ENCODE results near the gene C1QB.

C1QB gene, protein sequence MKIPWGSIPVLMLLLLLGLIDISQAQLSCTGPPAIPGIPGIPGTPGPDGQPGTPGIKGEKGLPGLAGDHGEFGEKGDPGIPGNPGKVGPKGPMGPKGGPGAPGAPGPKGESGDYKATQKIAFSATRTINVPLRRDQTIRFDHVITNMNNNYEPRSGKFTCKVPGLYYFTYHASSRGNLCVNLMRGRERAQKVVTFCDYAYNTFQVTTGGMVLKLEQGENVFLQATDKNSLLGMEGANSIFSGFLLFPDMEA

GRCh38 chr1:22652881-22653316, at the start of gene C1QB:
Gene C1QB, plus strand, starts transcription at chr1:22653236. Its CDS starts 6,227 bp downstream, at chr1:22659463.
- no peak for DNase-seq

- DNase-seq, result no peak
These were observed 46.9 kb upstream of the C1QB start for GRCh38 chr1:22606161-22606560.

DNA sequence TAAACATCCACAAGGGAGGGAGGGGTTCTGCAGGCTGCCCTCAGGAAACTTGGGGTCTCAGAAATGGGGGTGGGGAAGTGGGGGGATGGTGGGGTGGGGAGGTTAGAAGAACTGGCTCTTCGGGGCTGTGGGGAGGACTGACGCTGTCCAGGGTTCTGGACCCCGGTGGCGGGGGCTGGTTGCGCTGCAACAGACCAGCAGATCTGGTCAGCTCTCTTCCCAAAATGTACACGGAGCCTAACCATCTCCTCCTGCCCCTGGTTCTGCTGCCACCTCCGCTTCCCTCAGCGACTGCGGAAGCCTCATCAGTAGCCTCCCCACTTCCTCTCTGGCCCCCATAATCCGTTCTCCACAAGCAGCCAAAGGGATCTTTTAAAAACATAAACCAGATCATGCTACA, 45.9 kb upstream of the C1QB start:
- no peak for DNase-seq

- no peak for DNase-seq
These were observed 44.7 kb upstream of the C1QB start for GRCh38 chr1:22608361-22608760.

GRCh38 chr1:22609291-22609690, 43.7 kb upstream of the C1QB start:
- no peak for DNase-seq

DNA sequence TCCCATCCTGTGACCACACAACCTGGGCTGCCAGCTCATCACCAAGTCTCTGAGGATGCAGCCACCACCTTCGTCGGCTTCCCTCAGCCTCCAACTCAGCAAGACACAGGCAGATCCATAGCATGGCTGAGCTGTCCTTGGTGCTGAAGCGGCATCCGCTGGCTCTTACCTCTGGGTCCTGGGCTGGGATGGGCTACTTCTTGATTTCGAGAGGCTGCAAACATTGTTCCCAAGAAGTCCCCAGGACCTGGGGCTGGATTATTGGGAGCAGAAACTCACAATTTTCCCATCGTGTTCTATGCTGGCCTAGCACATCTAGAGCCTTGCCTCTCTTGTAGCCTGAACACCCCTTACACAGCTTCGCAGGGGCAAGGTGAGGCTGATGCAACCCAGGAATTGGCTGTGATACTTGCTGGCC, 41.5 kb upstream of the C1QB start:
- DNase-seq, result no peak

DNA sequence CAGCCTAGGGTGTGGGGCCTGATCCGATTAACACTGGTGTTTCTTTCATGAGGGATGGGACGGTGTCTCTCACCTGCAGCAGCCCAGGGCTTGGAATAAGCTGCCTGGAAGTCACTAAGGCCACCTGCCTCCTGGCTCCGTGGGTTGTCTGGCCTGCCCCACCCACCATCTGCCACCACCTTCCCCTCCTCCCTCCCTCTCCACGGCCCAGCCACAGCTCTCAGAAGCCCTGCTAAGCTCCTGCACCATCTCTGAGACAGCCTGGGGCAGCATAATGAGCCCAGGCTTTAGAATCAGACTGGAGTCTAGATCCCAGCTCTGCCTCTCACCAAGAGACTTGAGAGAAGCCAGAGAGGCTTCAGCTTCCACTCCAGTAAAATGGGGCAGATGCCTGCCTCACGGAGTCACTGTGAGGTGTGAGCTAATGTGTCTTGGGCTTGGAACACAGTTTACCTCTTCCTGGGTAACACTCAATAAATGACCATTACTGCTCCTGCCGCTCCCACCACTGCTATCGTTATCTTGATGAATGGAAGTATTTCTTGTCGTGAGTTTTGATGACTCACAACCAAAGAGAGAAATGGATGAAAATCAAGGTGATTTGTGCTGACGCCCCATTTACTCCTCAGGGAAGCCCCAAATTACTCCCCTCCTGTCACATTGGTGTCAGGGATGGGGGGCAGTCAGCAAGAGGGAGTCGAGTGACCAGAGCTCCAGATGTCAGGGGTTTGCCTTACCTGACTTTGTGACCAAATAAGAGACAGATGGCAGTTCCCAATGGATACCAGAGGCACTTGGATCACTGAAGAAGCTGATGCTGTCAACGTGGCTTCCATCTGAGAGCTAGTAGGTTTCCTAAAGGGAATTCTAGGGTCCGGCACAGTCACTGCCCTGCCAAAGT, 40.1 kb upstream of the C1QB start:
- DNase-seq, result no peak

DNA sequence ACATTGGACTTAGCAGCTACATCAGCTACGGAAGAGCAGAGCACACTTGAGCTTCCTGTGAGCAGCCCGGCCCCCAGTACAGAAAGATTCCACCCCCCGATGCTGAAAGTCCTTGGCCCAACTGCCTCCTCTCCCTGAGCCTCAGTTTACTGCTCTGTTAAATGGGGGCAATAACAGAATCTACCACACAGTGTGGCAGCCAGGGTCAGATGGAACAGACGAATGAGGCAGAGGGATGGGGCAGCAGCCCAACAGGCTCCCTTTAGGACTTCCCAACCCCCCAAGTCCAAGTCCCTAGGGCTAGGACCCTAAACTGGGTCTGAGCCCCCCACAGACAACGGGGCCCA, 39.5 kb upstream of the C1QB start:
- DNase-seq, result no peak

DNA sequence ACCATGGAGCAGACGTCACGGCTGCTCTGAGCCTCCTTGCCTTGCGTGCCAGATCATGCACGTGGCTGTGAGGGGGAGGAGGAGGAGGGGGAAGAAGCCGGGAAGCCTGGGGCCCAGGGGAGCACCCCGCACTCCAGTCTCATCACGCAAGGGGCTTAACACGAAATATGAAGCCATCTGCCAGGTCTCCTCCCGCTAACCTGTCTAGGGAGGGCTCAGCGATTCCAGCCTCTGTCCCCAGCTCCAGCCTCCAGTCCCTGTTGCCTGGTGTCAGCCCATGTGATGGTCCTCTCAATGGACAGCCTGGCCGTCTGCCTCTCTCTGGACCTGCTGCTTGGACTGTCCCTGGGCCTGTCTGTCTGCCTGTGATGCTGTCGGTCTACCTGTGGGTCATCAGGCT, 39.1 kb upstream of the C1QB start:
- no peak for DNase-seq

- no peak for DNase-seq
These were observed 37.1 kb upstream of the C1QB start for GRCh38 chr1:22615886-22616285.

GRCh38 chr1:22616571-22616970, 36.5 kb upstream of the C1QB start:
- DNase-seq, result no peak

DNA sequence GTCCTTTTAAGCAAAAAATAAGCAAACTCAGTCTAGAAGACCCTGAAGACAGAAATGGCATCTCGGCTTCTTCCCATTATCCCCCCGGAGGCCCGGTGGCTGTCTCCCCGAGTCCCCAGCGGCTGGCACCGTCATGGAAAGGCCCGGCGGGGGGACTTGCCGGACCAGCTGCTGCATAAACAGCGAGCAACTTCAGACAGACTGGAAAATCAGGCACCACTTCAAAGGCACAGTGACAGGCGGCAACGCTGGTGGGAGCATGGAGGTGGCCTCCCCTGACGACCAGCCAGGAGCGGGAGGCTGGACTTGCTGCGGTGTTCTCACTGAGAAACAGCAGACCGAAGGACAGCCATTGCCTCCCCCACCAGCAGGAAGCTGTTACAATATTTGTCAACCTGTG, 35.0 kb upstream of the C1QB start:
- DNase-seq, result no peak

GRCh38 chr1:22619252-22619651, 33.8 kb upstream of the C1QB start:
- DNase-seq, result no peak

GRCh38 chr1:22619798-22620197, 33.2 kb upstream of the C1QB start:
- DNase-seq, result no peak

DNA sequence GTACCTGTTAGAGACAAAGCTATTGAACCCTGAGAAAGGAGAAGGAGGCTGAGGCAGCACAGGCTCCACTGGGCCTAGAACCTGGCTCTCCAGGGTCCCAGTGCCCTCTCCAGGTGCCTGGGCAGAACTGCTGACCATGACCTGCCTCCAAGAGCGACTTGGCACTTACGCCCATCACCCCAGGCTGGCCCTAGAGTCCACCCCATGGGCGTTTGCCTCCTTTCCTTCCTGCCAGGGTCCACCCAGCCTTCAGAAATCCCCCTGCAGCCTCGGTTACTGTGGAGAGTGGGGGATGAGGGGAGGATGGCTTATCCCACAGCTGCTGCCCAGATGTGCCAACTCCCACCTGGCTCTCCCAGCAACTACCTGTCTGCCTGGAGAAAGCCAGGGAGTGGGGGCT, 31.3 kb upstream of the C1QB start:
- no peak for DNase-seq

DNA sequence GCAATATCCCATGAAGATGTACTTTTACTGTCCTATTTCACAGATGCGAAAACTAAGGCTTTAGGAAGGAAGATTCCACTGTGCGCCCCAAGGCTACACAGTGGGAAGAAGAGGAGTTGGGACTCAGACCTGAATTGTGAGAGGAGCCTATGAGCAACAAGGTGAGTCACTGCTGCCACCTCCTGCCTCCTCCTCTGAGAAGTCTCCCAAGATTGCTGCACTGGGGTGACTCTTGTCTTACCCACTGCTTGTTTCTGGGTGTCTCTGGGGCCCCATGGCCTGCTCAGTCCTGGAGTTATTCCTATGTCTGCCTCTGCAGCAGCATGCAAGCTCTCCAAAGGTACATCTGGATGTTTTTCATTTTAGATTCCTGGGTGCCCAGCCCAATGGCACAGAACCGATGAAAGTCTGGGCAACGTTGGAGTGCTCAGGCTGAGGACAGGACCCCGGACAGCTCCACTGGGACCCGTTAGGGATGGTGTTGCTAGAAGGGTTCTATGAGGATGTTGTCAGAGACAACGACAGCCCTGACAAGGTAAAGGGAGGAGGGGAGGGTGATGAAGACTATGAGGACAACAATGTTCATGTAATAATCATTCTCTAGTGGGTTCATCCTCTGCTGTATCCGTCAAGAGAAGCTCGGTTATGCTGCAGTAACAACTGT, 27.6 kb upstream of the C1QB start:
- no peak for DNase-seq

- no peak for DNase-seq
These were observed 26.5 kb upstream of the C1QB start for GRCh38 chr1:22626237-22627157.

GRCh38 chr1:22627331-22627730, 25.7 kb upstream of the C1QB start:
- DNase-seq, result no peak

GRCh38 chr1:22628698-22629444, 24.2 kb upstream of the C1QB start:
- DNase-seq, result no peak

GRCh38 chr1:22629886-22630285, 23.1 kb upstream of the C1QB start:
- no peak for DNase-seq

- DNase-seq, result no peak
These were observed 19.2 kb upstream of the C1QB start for GRCh38 chr1:22633697-22634463.

Data from GF-D8 (cell line).